ENCODE results near the gene CROT.

CROT gene

GRCh38 chr7:87361320-87361719 is 15.9 kb downstream of the CROT start:
- no peak overlapping the region for H3K4me3 ChIP-seq (ENCODE audit: low read length in 2 of 2)
- no peak overlapping the region for H3K27ac ChIP-seq (ENCODE audit: low read depth in 2 of 2, low read length in 2 of 2)
- no peaks in the 10 kb centered on the region for H3K4me1 ChIP-seq (ENCODE audit: control insufficient read depth in 2 of 2, insufficient read depth in 2 of 2, low read length in 2 of 2)
- H3K9me3 ChIP-seq (ENCODE audit: control insufficient read depth in 2 of 2, low read length in 2 of 2), result no peaks in the 10 kb centered on the region
- H3K9ac ChIP-seq (ENCODE audit: low read depth in 1 of 2, low read length in 2 of 2), result no peak overlapping the region
- H3K36me3 ChIP-seq (ENCODE audit: control insufficient read depth in 2 of 2, insufficient read depth in 2 of 2, low read length in 2 of 2), result peaks cover 6 to 16% of the 10 kb centered on the region in 2 donors
- no peaks in the 10 kb centered on the region for H3K27me3 ChIP-seq (ENCODE audit: control insufficient read depth in 2 of 2, insufficient read depth in 2 of 2, low read length in 2 of 2)

DNA sequence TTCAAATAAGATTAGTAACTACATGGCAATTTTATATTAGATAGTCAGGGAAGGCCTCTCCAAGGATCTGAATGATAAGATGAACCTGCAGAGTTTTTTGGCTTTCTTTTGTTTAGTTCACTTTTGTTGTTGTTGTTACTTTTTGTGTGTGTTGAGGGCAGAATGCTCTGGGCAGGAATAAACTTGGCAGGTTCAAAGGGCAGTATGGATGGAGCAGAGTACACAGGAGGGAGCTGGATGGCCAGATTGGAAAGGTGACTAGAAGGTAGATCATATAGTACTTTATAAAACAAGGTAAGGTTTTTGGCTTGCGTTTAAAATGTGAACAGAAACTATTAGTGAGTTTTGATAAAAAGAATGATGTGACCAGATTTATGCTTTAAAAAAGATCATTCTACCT is 17.9 kb downstream of the CROT start:
- Histone ChIP-seq H3K36me3 (ENCODE audit: control insufficient read depth in 2 of 2, insufficient read depth in 2 of 2, low read length in 2 of 2) (peaks cover 2 to 9% of the 10 kb centered on the region in 2 donors), H3K4me1 (ENCODE audit: control insufficient read depth in 2 of 2, insufficient read depth in 2 of 2, low read length in 2 of 2) (no peaks in the 10 kb centered on the region), H3K9ac (ENCODE audit: low read depth in 1 of 2, low read length in 2 of 2) (no peak overlapping the region), H3K27ac (ENCODE audit: low read depth in 2 of 2, low read length in 2 of 2) (no peak overlapping the region), H3K4me3 (ENCODE audit: low read length in 2 of 2) (no peak overlapping the region), H3K27me3 (ENCODE audit: control insufficient read depth in 2 of 2, insufficient read depth in 2 of 2, low read length in 2 of 2) (no peaks in the 10 kb centered on the region), H3K9me3 (ENCODE audit: control insufficient read depth in 2 of 2, low read length in 2 of 2) (no peaks in the 10 kb centered on the region)

GRCh38 chr7:87364246-87364645 is 18.8 kb downstream of the CROT start:
- Histone ChIP-seq H3K9me3 (ENCODE audit: control insufficient read depth in 2 of 2, low read length in 2 of 2) (no peaks in the 10 kb centered on the region), H3K36me3 (ENCODE audit: control insufficient read depth in 2 of 2, insufficient read depth in 2 of 2, low read length in 2 of 2) (peaks cover 2 to 9% of the 10 kb centered on the region in 2 donors), H3K27me3 (ENCODE audit: control insufficient read depth in 2 of 2, insufficient read depth in 2 of 2, low read length in 2 of 2) (no peaks in the 10 kb centered on the region), H3K4me1 (ENCODE audit: control insufficient read depth in 2 of 2, insufficient read depth in 2 of 2, low read length in 2 of 2) (no peaks in the 10 kb centered on the region), H3K9ac (ENCODE audit: low read depth in 1 of 2, low read length in 2 of 2) (no peak overlapping the region), H3K4me3 (ENCODE audit: low read length in 2 of 2) (no peak overlapping the region), H3K27ac (ENCODE audit: low read depth in 2 of 2, low read length in 2 of 2) (no peak overlapping the region)

- Histone ChIP-seq H3K4me1 (ENCODE audit: control insufficient read depth in 2 of 2, insufficient read depth in 2 of 2, low read length in 2 of 2) (no peaks in the 10 kb centered on the region), H3K27ac (ENCODE audit: low read depth in 2 of 2, low read length in 2 of 2) (no peak overlapping the region), H3K9ac (ENCODE audit: low read depth in 1 of 2, low read length in 2 of 2) (no peak overlapping the region), H3K27me3 (ENCODE audit: control insufficient read depth in 2 of 2, insufficient read depth in 2 of 2, low read length in 2 of 2) (no peaks in the 10 kb centered on the region), H3K4me3 (ENCODE audit: low read length in 2 of 2) (no peak overlapping the region), H3K9me3 (ENCODE audit: control insufficient read depth in 2 of 2, low read length in 2 of 2) (no peaks in the 10 kb centered on the region), H3K36me3 (ENCODE audit: control insufficient read depth in 2 of 2, insufficient read depth in 2 of 2, low read length in 2 of 2) (peaks cover 0 to under 1% of the 10 kb centered on the region in 2 donors)
These were observed 23.8 kb downstream of the CROT start for GRCh38 chr7:87369216-87369615.

DNA sequence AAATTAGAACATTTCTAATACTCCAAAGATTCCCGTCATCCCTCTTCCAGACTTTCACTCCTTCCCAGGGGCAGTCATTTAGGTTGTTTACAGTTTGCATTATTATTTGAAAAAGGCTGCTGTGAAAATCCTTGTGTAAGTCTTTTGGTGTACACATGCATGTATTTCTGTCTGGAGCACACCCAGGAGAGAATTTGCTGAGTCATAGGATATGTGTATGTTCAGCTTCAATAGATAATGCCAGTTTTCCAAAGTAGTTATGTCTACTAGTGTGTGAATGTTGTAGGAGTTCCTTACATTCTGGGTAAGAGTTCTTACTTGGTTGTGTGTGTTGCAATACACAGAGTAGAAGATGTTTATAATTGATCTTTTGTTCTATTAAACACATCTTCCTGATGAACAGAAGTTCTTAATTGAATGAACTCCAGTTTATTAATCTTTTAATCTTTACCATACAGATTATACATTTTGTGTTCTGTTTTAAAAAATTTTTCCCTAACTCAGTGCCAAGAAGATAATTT is 25.3 kb downstream of the CROT start:
- H3K9ac ChIP-seq (ENCODE audit: low read depth in 1 of 2, low read length in 2 of 2), result no peak overlapping the region
- no peaks in the 10 kb centered on the region for H3K9me3 ChIP-seq (ENCODE audit: control insufficient read depth in 2 of 2, low read length in 2 of 2)
- no peak overlapping the region for H3K4me3 ChIP-seq (ENCODE audit: low read length in 2 of 2)
- H3K27ac ChIP-seq (ENCODE audit: low read depth in 2 of 2, low read length in 2 of 2), result no peak overlapping the region
- no peaks in the 10 kb centered on the region for H3K4me1 ChIP-seq (ENCODE audit: control insufficient read depth in 2 of 2, insufficient read depth in 2 of 2, low read length in 2 of 2)
- no peaks in the 10 kb centered on the region for H3K36me3 ChIP-seq (ENCODE audit: control insufficient read depth in 2 of 2, insufficient read depth in 2 of 2, low read length in 2 of 2)
- no peaks in the 10 kb centered on the region for H3K27me3 ChIP-seq (ENCODE audit: control insufficient read depth in 2 of 2, insufficient read depth in 2 of 2, low read length in 2 of 2)

DNA sequence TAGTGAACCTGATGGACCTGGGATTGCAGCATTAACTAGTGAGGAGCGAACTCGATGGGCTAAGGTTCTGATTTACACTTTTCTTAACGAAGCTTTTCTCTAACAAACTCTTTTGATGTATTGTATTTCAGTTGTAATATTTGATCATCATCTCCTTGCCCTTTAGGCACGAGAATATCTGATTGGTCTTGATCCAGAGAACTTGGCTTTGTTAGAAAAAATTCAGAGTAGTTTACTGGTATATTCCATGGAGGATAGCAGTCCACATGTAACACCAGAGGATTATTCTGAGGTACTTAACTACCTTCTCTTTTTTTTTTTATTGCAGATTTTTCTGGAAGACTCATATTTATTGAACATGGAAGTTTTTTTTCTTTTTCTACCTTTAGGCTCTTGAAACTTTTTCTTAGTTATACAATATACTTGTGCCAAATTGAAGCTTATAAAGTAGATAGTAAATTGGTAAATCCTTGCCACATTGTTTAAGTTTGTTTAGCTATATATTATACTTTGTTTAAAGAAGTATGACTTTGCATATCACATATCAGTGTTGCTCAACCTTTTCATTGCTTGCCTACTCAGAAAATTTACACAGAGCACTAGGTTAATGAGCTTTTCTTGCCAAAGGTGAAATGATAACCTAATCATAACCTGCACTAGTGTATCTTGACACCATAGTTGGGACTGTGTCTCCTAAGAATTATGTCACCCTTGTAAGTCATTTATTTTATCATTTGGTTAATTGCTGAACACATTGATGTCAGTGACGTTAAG is 30.4 kb downstream of the CROT start:
- Histone ChIP-seq H3K4me1 (ENCODE audit: control insufficient read depth in 2 of 2, insufficient read depth in 2 of 2, low read length in 2 of 2) (no peaks in the 10 kb centered on the region), H3K9ac (ENCODE audit: low read depth in 1 of 2, low read length in 2 of 2) (no peak overlapping the region), H3K27ac (ENCODE audit: low read depth in 2 of 2, low read length in 2 of 2) (no peak overlapping the region)

GRCh38 chr7:87380905-87381304 is 35.4 kb downstream of the CROT start:
- Histone ChIP-seq H3K9ac (ENCODE audit: low read depth in 1 of 2, low read length in 2 of 2) (no peak overlapping the region), H3K4me1 (ENCODE audit: control insufficient read depth in 2 of 2, insufficient read depth in 2 of 2, low read length in 2 of 2) (no peaks in the 10 kb centered on the region), H3K4me3 (ENCODE audit: low read length in 2 of 2) (no peak overlapping the region), H3K36me3 (ENCODE audit: control insufficient read depth in 2 of 2, insufficient read depth in 2 of 2, low read length in 2 of 2) (peaks cover 13 to 25% of the 10 kb centered on the region in 2 donors), H3K27ac (ENCODE audit: low read depth in 2 of 2, low read length in 2 of 2) (no peak overlapping the region), H3K27me3 (ENCODE audit: control insufficient read depth in 2 of 2, insufficient read depth in 2 of 2, low read length in 2 of 2) (no peaks in the 10 kb centered on the region), H3K9me3 (ENCODE audit: control insufficient read depth in 2 of 2, low read length in 2 of 2) (no peaks in the 10 kb centered on the region)

More for the DNA sequence above, 30.4 kb downstream of the CROT start:
- Histone ChIP-seq H3K9me3 (ENCODE audit: control insufficient read depth in 2 of 2, low read length in 2 of 2) (no peaks in the 10 kb centered on the region), H3K27me3 (ENCODE audit: control insufficient read depth in 2 of 2, insufficient read depth in 2 of 2, low read length in 2 of 2) (no peaks in the 10 kb centered on the region), H3K36me3 (ENCODE audit: control insufficient read depth in 2 of 2, insufficient read depth in 2 of 2, low read length in 2 of 2) (peaks cover 7 to 10% of the 10 kb centered on the region in 2 donors), H3K4me3 (ENCODE audit: low read length in 2 of 2) (no peak overlapping the region)

DNA sequence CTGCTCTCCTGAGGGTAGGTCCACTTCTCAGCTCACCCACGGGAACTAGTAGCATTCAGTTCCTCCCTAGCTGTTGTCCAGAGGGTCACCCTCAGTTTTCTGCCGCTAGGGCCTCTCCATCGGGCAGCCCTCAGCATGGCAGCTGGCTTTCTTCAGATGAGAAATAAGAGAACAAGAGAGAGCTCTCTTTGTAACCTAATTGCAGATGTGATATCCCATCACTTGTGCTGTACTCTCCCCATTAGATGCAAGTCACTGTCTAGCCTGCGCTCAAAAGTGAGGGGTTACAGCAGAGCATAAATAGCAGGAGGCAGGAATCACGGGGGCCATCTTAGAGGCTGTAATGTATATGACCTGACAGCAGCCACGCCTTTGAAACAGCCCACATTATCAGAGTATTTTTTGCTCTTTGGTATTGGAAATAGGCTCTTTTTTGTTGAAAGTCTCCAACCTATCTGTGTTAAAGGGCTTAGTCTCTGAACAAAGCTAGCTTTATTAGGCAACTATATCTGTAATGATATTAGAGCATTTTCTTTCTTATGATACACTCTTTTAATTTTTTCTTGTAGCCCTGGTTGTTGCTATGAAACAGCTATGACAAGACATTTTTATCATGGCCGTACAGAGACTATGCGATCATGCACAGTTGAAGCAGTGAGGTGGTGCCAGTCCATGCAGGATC is 45.7 kb downstream of the CROT start:
- Histone ChIP-seq H3K36me3 (ENCODE audit: control insufficient read depth in 2 of 2, insufficient read depth in 2 of 2, low read length in 2 of 2) (peaks cover 20 to 24% of the 10 kb centered on the region in 2 donors), H3K4me1 (ENCODE audit: control insufficient read depth in 2 of 2, insufficient read depth in 2 of 2, low read length in 2 of 2) (no peaks in the 10 kb centered on the region), H3K9ac (ENCODE audit: low read depth in 1 of 2, low read length in 2 of 2) (no peak overlapping the region), H3K27ac (ENCODE audit: low read depth in 2 of 2, low read length in 2 of 2) (no peak overlapping the region), H3K4me3 (ENCODE audit: low read length in 2 of 2) (no peak overlapping the region), H3K9me3 (ENCODE audit: control insufficient read depth in 2 of 2, low read length in 2 of 2) (no peaks in the 10 kb centered on the region), H3K27me3 (ENCODE audit: control insufficient read depth in 2 of 2, insufficient read depth in 2 of 2, low read length in 2 of 2) (no peaks in the 10 kb centered on the region)

DNA sequence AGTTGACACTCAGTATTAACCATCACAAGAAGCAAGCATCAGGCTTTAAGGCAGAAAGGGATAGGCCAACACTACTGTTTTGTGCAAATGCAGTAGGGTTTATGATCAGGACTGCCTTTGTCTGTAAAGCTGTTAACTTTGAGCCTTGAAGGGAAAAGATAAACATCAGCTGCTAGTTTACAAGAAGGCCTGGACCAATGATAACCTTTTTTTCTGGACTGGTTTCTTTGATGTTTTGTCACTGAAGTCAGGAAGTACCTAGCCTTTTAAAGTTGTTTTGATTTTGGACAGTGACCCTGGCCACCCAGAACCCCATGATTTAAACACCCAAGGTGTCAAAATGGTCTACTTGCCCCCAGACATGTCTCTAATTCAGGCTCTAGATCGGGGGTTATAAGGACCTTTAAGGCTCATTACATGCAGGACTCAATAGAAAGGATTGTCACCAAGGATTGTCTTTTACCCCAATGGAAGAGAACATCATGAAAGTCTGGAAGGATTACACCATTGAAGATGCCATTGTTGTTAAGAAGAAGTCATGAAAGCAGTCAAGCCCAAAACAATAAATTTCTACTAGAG is 50.1 kb downstream of the CROT start:
- Histone ChIP-seq H3K36me3 (ENCODE audit: control insufficient read depth in 2 of 2, insufficient read depth in 2 of 2, low read length in 2 of 2) (peaks cover 12 to 14% of the 10 kb centered on the region in 2 donors), H3K9ac (ENCODE audit: low read depth in 1 of 2, low read length in 2 of 2) (no peak overlapping the region), H3K27me3 (ENCODE audit: control insufficient read depth in 2 of 2, insufficient read depth in 2 of 2, low read length in 2 of 2) (no peaks in the 10 kb centered on the region), H3K4me1 (ENCODE audit: control insufficient read depth in 2 of 2, insufficient read depth in 2 of 2, low read length in 2 of 2) (no peaks in the 10 kb centered on the region), H3K27ac (ENCODE audit: low read depth in 2 of 2, low read length in 2 of 2) (no peak overlapping the region), H3K9me3 (ENCODE audit: control insufficient read depth in 2 of 2, low read length in 2 of 2) (no peaks in the 10 kb centered on the region), H3K4me3 (ENCODE audit: low read length in 2 of 2) (no peak overlapping the region)

- no peaks in the 10 kb centered on the region for H3K9me3 ChIP-seq (ENCODE audit: control insufficient read depth in 2 of 2, low read length in 2 of 2)
- no peaks in the 10 kb centered on the region for H3K4me1 ChIP-seq (ENCODE audit: control insufficient read depth in 2 of 2, insufficient read depth in 2 of 2, low read length in 2 of 2)
- no peak overlapping the region for H3K4me3 ChIP-seq (ENCODE audit: low read length in 2 of 2)
- no peak overlapping the region for H3K9ac ChIP-seq (ENCODE audit: low read depth in 1 of 2, low read length in 2 of 2)
- H3K36me3 ChIP-seq (ENCODE audit: control insufficient read depth in 2 of 2, insufficient read depth in 2 of 2, low read length in 2 of 2), result peaks cover 3 to 5% of the 10 kb centered on the region in 2 donors
- no peak overlapping the region for H3K27ac ChIP-seq (ENCODE audit: low read depth in 2 of 2, low read length in 2 of 2)
- no peaks in the 10 kb centered on the region for H3K27me3 ChIP-seq (ENCODE audit: control insufficient read depth in 2 of 2, insufficient read depth in 2 of 2, low read length in 2 of 2)
These were observed 53.0 kb downstream of the CROT start for GRCh38 chr7:87398446-87398845.
